ENCODE results near the gene ZFP57.

ZFP57 gene

DNA sequence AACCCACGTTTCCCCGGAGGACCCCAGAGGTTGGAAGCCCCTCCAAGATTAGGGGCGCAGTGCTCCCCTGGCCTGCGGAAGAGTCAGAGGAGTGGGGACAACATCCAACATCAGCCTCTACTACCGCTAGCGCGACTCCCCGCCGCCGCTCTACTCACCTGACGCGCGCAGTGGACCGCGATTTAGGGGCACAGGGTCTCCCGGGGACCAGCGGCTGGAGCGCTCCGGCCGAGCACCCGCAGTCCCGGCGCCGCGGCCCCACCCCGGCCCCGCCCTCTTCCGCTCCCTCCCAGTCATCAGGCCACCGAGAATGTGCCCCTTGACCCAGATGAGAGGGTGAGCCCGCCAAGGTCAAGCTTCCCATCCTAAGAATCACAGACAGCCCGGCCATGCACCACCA is at the start of gene ZFP57:
TSS of gene ZFP57 (minus strand) at position 249 of the 400 bp plus-strand sequence. CDS start 4,149 bp downstream, outside the sequence.
- DNase-seq (ENCODE audit: low read depth in 2 of 2), result no peak

DNA sequence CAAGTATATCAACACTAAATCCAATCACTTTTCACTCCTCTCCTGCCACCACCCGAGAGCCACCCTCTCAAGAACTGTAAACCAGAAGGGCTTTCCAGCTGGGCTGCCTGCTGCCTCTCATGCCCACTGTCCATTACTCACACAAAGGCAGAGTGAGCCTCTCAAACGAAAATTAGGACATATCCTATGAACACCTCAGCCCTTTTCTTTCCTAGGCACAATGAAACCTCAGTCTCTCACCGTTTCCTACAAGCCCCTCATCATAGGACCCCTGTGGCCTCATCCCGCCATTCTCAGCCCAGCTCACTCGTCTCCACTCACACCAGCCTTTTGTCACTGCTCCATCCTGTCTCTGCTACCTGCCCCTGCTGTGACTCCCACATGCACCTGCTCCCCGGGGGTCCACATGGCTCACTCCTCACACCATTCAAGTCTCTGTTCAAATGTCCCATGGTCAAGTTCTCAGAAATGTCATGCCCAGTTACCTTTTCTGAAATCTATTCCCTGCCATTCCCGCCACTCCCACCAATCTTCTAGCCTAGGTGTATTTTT is 49.7 kb upstream of the ZFP57 start:
- DNase-seq (ENCODE audit: low read depth in 2 of 2), result no peak

GRCh38 chr6:29729774-29730328 is 48.9 kb upstream of the ZFP57 start:
- DNase-seq (ENCODE audit: low read depth in 2 of 2), result no peak

GRCh38 chr6:29728875-29729270 is 47.9 kb upstream of the ZFP57 start:
- DNase-seq (ENCODE audit: low read depth in 2 of 2), result no peak

DNA sequence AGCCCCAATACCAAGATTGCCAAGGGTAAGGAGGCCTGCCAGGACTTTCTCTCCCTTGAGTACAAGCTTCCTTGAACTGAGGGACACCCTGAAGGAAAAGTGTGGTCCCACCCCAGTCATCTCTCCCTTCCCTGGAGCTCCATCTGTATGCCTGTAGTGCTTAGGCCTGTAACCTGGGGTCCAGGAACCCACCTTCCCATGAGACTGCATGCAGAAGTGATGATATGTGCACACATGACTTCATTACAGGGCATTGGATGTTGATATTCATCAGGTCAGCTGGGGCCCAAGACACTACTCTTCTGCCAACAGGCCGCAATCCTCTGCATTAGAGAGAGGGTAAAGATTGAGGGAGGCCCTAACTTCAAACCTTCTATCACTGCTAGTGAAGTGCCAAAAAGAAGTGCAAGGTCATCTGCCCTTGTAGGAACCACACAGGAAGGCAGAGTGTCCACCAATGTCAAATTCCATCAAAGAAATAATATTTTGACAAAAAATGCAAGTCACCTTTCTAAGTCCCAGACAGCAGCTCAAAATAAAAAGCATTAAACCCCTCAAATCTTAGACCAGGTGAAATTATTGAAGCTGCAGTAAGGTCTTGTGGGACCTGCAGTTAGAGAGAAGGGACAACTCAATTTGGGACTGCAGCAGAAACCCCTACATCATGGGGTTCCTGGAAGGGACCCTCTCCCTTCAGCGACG is 47.4 kb upstream of the ZFP57 start:
- DNase-seq (ENCODE audit: low read depth in 2 of 2), result no peak

DNA sequence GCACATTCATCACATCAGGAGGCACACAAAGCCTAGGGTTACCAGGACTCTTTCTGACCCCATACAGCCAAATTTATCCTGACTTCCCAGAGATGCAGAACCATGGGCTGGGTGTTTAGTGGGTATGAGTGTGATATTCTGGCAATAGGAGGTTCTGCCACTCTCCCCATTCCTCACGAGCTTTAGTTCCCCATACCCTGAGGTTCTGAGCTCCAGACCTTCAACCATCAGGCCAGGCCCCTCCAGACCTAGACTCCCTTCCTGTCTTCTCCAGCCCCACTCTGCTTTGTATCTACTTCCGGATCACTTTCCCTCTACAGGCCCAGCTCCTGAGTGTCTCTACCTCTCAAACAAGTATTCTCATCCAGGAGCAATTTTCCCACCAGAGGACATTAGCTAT is 46.7 kb upstream of the ZFP57 start:
- DNase-seq (ENCODE audit: low read depth in 2 of 2), result no peak

- no peak for DNase-seq (ENCODE audit: low read depth in 2 of 2)
Observed at GRCh38 chr6:29726571-29727194, 45.7 kb upstream of the ZFP57 start.

- no peak for DNase-seq (ENCODE audit: low read depth in 2 of 2)
Observed at GRCh38 chr6:29726001-29726400, 45.0 kb upstream of the ZFP57 start.

- no peak for DNase-seq (ENCODE audit: low read depth in 2 of 2)
Observed at GRCh38 chr6:29724937-29725869, 44.3 kb upstream of the ZFP57 start.

- peak; percentile 71 to 72 for DNase-seq (ENCODE audit: low read depth in 2 of 2)
Observed at GRCh38 chr6:29723666-29724588, 43.0 kb upstream of the ZFP57 start.

GRCh38 chr6:29723262-29723665 is 42.3 kb upstream of the ZFP57 start, which contains the start of gene HLA-F:
HLA-F (plus strand) TSS chr6:29723434; CDS start chr6:29723464, 30 bp downstream.
- DNase-seq (ENCODE audit: low read depth in 2 of 2), result peak; percentile 54 to 77

DNA sequence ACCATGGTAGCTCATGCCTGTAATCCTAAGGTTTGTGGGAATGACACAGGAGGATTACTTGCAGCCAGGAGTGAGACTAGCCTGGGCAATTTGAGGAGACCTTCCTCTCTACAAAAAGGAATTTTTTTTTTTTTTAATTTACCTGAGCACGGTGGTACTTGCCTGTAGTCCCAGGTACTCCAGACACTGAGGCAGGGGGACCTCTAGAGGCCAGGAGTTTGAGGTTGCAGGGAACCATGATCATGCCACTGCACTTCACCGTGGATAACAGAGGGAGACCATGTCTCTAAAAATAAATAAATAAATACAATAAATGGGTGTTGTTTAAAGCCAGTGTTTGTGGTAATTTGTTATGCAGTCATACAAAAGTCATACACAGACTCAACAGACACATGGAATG is 39.9 kb upstream of the ZFP57 start:
- no peak for DNase-seq (ENCODE audit: low read depth in 2 of 2)

DNA sequence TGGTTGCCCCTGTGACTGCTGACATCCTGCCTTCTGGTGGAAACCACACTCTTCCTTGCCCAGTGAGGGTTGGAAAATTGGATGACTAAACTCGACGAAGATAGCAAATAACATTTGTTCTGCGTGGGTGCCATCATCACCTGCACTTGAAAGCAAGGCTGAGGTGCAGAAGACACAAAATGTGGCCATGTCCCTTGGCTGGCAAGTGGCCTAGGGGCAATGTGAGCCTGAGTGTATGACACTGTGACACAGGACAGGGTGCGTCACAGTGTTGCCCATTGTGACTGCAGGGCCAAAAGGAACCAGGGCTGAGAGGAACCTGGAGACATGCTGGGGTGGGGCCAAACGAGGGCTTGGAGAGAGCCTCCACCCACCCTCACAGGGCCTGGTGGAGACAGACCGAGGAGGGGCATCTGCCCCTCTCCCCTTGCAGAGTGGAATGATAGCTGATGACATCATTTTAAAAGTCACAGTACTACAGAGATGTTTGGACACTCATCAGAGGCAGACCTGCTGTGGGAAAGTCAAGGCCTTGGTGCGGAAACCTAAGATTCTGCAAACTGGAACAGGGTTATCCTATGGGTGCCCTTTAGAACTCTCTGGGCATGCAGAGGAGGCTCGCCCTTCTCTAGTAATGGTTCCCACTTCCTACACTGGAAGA is 29.5 kb upstream of the ZFP57 start:
- no peak for DNase-seq (ENCODE audit: low read depth in 2 of 2)

DNA sequence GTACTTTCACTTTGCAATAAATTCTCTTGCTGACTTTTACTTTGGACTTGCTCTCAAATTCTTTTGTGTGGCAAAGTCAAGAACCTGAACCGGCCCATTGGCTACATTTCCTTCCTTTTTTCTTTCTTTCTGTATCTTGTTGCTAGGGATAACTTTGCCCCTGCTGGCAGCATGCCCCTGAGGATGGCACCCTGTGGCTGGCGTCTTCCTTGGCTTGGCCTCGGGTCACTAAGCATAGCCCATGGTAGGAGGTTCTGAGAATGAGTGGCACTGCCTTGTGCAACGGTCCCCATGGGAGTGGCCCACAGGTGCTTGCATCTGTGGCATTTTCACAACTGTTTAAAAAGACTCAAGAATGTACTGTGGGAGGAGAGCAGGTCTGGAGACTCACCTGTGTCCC is 28.2 kb upstream of the ZFP57 start:
- DNase-seq (ENCODE audit: low read depth in 2 of 2), result no peak

- no peak for DNase-seq (ENCODE audit: low read depth in 2 of 2)
Observed at GRCh38 chr6:29708432-29709179, 27.7 kb upstream of the ZFP57 start.

DNA sequence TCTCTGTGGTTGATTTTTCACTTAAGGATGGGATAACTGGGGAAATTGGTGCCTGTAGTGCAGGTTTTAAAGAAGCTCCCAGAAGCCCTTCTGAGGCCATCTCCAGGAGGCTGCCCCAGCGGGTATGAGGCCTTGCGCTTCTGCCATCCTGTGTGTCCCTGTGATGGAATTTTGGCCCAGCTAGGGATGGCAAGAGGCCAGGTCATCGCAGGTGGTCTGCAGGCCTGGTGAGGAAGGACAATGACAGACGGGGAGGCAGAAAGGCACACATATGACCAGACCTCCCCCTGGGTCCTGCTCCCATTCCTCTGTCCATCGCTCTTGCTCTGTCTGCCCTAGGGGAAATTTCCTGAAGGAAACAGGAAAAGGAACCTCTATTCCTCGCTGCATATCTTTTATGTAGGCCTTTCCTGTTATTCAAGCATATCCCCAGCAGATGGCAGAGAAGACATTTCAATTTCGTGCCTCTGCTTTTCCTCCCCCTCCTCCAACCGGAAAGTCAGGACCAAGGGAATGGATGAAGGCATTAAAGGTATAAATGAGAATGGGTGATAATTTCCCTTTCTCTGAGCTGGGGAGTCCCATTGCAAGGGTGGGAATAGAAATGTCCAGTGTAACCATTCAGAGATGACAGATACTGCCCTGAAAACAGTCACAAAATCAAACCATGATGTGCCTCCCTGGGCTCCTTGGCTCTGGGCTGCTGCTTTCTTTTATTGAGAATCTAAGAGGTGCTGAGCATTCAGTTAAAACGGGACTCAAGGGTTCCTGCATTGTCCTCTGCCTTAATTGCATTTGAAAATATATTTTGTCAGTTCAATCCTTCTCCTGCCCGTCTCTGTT is 24.7 kb upstream of the ZFP57 start:
- DNase-seq (ENCODE audit: low read depth in 2 of 2), result no peak

DNA sequence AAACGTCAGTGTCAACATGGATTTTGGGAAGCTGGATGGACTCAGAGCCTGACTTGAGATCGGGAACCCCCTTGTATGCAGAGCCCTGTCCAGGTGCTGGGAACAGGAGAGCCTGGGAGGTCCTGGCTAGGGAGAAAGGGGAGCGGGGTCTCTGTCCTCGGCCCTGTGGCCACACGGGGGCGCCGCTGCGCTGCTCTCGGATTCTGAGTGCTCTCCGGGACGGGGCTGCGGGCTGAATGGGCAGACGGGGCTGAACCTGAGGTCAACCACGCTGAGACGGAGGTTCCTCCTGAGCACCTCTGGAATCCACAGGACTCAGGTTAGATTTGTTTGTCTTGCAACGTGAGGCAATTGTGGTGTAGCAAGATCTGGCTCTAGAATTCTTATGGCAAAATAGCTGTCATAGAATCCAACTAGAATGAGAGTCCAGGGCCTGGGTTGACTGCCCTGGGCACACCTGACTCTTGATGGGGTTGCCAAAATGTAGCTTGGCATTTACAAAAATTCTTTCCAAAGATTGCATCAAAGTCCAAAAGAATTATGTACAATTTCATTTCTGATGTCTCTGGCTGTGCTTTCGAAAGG is 21.7 kb upstream of the ZFP57 start:
- peak; percentile 73 to 80 for DNase-seq (ENCODE audit: low read depth in 2 of 2)
